Superior temporal gyrus (tissue), 1 donor: ENCODE results near the gene SMIM29.

ENCODE experiments used
- DNase-seq: peaks from one replicate; pipeline ENCODE4 v3.0.0-alpha.2; 2016; ENCODE audit errors: extremely low spot score

SMIM29 gene

DNA sequence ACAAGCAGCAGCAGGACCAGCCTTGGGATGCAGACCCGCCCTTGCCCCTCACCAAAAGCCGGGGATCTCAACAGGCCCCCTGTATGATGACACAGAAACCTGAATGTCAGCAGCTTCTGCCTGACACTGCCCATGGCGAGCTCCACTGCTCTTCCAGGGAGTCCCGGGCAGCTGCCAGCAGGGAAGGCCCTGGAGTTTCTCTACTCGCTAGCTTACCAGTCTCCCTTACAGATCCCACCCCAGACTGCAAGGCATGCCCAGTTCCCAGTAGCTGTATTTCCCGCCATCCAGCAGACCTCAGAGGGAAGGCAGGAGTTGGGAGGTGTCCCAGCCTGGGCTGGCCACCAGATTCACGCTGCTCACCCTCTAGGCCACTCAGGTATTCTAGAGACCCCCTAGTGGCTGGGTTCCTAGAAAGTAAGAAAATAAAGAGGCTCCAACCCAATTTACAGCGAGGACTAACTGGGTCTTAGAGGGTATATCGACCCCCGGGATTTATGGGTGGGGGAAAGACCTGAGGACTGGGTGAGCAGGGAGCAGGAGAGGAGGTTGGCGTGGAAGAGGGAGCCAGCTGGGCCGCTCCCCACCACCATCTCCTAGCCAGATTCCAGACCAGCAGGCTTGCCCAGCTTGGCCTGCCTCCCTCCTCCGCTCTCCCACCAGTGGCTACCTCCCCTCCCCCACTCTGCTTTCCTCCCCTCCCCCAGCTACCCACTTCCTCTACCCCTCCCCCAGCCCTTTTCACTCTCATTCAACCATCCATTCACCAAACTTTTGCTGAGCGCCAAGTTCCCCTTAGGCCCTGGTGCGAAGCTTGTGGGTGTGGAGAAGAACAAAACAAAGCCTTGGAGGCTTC, 21.8 kb downstream of the SMIM29 start:
- no peak for DNase-seq

DNA sequence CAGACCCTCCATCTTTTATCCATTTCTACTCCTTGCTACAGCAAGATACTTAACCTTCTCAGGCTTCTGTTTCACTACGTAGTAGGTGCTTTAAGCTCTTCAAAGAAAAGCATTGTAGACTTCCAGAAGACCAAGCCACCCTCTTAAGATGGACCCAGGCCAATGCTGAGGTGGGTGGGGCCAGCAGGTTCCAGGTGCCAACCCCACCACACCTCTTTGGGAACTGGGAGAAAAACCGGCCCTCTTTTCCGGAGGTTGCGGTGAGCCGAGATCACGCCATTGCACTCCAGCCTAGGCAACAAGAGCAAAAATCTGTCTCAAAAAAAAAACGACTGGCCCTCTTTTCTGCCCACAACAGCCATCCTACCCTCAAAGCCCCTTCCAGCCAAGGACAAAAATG, 22.7 kb downstream of the SMIM29 start:
- no peak for DNase-seq

DNA sequence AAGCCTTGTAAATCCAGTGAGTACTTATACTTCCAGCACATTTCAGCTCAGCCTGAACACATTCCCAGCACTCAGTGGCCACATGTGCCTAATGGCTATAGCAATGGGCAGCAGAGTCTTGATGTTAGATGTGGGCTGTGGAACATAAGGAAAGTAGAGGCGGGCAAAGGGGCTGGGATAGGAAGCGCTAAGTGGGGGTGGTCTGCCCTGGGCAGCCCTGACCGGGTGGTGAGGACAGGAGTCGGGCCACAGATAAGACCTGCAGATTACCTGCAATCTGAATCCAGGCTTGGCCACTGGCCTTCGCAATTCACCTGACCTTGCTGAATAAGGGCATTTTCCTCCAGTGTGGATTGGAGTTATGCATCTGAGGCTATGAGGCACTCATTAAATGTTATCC, 23.3 kb downstream of the SMIM29 start:
- no peak for DNase-seq

DNA sequence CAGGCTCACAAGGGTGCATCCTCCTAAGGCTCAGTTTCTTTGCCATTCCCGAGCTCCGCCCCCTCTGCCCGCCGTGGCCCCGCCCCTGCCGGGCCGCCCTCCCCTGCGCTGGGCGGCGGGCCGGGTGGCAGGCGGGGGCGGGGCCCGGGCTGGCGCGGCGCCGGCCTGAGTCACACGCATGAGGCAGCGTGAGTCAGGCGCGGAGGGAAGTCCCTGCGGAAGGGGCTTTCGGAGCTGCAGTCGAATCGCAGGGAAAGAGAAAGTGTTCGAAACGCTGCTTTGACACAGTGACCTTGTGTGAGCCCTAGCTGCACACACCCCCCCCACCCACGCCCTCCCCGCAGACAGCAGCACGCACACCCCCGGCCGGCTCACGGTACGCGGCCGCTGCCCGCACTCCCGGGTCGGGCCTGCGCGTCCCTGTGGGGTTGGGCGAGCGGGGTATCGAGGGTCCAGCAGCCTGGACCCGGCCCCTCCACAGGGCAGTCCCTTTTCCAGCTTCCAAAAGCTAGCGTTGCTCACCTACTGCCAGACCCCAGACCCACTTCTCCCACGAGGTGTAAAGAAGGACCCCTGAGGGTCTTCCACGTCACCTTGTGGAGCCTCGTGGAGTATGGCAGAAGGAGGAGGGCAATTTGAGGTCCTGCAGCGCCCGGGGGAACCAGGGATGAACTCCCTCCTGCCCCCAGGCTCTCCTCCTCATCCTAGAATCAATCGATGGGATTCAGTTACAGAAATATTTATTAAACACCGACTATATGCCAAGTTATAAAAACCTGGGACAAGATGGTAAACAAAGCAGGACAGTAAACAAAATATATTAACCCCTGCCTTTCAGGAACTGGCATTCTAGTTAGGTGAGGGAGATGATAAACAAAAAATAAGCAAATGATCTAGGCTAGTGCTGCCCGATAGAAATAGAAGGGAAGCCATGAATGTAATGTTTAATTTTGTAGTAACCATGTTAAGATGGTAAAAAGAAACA, 24.6 kb downstream of the SMIM29 start:
- peak; percentile 87 for DNase-seq

DNA sequence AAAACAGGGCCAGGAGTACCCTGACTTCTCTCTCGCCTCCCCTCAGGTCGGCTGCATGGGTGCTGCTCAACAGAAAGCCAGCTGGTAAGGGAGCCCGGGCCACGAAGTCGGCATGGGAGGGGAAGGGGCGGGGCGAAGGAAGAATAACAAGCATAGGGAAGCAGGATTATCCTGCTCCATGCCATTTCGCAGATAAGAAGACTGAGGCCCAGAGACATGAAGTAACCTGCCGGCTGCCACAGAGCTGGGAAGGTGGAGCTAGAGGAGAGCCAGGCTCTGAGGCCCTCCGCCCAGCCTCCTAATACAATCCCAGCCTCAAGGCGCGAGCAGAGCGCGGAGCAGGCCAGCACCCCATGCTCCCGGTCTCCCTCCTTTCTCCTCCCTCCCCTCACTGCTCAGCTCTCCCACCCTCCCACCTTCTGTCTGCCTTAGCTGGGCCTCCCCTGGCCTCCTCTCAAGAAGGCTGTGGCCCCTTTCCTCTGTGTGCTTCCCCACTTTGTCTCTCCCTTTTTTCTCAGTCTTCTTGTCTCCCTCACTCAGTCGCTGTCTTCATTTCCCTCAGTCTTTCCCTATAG, 25.3 kb downstream of the SMIM29 start:
- DNase-seq, result no peak

DNA sequence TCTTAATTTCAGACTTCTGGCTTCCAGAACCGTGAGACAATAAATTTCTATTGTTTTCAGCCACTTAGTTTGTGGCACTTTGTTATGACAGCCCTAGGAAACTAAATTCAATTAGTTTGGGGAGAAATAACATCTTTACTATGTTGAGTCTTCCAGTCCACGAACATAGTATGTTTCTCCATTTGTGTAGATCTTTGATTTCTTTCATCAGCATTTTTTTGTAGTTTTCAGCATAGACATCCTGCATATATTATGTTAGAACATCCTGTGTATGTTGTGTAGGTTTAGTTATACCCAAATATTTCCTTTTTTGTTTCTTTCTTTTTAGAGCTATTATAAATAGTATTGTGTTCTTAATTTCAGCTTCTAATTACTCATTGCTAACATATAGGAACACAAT, 30.1 kb downstream of the SMIM29 start:
- DNase-seq, result no peak

DNA sequence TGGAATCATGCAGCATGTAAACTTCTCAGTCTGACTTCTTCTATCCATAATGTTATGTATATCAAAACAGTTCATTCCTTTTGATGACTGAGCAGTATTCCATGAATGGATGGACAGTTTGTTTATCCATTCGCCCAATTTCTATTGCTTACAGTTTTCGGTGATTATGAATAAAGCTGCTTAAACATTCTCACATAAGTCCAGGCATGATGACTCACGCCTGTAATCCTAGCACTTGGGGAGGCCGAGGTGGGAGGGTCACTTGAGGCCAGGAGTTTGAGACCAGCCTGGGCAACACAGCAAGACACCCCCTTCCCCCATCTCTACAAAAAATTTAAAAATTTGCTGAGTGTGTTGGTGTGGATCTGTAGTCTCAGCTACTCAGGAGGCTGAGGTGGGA, 35.0 kb downstream of the SMIM29 start:
- DNase-seq, result no peak

DNA sequence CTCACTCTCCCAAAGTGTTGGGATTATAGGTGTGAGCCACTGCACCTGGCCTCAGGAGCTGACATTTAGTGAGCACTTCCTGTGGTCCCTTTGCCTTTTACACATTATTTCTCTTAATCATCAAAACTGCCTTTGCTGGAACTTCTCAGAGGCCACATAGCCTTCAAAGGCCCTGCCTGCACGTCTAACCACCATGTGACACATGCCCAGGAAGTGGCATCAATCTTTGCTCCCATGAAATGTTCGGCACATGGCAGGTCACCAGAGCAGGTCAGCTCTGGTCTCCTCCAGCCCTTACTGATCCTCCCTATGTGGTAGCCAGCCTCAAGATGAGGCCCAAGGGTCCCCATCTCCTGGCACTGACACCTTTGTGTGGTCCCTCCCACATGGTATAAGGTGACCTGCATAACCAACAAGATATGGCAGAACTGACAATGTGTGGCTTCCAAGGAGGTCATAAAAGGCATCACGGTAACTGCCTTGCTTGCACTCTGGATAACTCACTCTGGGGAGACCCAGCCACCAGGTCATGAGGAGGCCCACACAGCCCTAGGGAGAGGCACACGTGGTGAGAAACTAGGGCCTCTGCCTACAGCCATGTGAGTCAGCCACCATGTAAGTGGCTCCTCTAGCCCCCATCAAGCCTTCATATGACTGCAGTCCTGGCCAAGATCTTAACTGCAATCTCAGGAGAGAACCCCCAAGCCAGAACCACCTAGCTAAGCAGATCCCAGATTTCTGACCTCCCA, 40.9 kb downstream of the SMIM29 start:
- DNase-seq, result no peak

DNA sequence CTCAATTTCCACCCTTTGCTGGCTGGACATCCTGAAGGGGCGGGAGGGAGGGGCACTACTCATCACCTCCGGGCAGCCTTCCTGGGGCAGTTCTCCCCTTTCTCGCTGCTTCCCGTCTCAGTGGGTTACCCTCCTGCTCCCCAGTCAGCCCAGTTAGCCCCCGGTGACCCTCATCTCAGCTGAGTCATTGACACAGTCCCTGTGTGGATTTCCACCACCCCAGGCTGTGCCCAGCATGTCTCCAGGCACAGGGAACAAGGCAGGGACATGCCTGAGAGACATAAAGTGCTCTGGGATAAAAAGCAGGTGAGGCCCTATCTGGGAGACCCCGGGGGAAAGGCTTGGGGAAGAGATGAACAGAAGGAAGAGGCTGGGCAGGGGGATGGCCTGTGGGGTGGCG, 42.1 kb downstream of the SMIM29 start:
- DNase-seq, result no peak

DNA sequence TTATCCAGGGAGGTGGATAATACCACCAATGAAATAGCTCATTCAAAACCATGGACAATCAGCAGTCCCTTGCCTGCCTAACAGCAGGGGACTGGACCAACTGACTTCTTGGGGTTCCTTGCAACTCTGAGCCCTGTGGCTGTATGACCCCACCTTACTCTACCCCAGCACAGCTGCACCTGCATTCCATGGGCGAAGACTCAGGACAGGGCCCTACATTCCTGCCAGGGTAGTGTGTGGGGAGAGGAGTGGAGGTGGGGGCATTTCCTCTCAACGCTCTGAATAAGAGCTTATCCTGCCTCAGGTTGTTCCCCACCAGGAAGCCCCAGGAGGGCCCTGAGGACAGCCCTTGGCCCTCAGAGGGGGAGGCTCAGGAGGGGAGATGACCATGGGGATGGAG, 42.9 kb downstream of the SMIM29 start:
- no peak for DNase-seq

DNA sequence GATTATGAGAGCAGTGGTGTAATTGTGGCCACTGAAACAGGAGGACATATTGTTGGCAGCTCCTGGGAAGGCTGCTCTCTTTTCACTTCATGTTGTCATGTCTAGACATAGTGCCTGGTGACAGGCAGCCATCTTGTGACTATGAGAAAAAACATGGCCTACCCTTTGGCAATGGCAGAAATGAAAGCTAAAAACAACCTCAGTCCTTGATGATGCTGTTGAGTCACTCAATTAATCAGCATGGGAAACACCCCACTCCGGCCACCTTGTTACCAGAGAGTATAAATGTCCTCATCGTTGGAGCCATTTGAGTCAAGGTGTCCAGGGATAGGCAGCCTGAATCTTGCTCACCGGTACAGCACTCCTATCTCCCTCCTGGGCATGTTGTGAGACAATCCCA, 43.3 kb downstream of the SMIM29 start:
- DNase-seq, result no peak

DNA sequence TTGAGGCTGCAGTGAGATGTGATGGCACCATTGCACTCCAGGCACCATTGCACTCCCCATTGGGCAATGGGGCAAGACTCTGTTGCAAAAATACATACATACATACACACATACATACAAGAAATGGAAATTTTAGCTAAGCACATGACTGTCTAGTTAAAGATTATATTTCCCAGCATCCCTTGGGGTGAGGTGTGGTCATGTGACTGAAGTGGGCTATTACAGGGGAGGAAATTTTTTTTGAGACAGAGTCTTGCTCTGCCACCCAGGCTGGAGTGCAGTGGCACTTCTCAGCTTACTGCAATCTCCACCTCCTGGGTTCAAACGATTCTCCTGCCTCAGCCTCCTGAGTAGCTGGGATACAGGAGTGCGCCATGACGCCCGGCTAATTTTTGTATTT, 44.1 kb downstream of the SMIM29 start:
- no peak for DNase-seq

DNA sequence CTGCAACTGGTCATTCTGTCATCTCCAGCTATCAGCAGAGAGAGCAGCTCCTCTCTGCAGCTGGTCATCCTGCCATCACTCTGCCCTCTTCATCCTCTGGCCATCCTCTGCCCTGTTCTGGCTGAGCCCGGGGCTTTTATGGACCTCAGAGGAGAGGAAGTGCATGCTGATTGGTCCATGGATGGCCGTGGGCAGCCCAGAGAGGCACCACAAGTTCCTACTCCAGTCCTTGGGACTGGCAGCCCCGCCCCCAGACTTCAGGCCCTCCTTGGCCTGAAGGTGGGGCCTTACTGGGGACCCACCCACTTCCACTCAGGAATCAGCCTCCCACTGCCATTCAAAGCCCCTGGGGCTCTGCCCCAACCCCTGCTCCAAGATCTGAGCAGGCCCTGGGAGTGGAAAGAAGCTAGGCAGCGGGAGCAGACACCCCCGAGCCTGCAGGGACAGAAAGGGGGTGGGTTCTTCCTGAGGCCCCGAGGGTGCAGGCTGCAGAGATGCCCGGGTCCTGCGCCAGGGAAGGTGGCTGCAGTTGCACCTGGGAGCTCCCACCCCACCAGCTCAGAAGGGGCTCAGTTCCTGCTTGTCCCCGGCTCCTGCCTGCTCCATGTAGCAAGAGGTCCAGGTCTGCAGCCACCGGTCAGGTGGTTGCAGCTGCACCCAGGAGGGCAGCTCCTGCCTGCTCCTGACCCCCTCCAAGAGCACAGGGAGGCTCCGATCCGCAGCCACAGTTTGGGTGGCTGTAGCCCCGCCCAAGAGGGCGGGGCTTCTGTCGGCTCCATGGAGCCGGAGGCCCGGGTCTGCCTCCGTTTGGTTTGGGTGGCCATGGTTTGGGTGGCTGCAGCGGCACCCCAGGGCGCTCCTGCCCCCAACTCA, 46.2 kb downstream of the SMIM29 start:
- no peak for DNase-seq

DNA sequence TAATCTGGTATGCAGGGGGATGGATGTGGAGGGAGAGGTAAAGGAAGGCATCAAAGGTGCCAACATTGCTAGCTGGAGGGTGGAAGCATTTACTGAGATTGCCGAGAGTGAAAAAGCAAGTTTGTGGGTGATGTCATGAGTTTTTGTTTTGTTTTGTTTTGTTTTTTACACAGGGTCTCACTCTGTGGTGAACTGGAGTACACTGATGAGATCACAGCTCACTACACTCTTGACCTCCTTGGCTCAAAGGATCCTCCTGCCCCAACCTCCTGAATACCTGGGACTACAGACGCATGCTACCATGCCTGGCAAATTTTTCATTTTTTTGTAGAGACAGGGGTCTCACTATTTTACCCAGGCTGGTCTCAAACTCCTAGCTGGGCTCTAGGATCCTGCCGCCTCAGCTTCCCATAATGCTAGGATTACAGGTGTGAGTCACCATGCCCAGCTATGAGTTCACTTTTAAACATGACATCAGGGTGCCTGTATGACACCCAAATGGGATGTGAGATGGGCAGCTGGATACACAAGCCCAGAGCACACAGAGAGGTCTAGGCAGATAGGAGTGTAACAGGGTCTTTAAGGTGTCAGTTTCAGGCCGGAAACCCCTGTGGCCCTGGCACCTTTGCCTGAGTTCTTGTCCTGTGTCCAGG, 47.2 kb downstream of the SMIM29 start:
- DNase-seq, result no peak

DNA sequence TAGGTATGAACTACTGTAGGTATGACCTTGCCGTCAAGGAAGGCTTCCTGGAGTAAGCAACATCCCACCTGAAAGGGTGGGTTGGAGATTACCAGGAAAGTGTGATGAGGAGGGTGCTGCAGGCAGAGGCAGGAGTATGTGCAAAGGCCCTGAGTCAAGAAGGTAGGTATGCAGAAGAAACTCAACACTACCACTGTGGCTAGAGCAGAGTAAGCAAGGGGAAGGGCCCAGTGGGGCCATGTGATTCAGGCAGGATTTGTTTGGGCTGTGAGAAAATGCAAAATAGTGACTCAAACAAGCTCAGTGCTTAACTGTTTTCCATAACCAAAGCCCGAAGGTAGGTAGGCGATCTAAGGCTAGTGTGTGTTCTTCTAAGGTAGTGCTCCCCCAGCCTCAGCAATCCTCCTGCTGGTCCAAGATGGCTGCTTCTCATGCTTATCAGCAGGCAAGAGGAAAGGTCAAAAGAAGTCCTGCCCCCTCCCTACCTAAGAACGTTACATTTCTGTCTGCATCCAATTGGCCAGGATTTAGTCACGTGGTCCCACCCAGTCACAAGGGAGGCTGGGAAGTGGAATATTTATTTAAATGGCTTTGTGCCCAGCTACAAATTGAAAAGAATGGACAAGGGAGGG, 48.4 kb downstream of the SMIM29 start:
- no peak for DNase-seq

DNA sequence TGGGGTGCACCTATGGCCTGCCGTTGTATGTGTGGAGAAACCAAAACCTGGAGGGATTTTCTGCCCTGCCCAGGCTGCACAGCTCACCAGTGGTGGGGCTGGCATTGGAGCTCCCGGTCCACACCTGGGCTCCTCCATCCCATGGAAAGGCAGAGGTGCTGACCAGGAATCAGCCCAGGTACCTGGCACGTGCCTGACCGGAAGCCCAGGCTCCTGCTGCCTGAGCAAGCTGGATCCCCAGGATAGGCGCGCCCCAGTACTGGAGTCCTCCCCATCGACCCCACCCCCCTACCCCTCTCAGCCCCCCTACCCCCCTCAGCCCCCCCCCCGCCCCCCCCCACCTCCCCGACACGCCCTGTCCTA, 52.0 kb downstream of the SMIM29 start:
- DNase-seq, result no peak
